GM23338 (cell line): ENCODE results near the gene C16orf95. TPM values are rescaled to one million over a fixed set of nuclear protein-coding genes. Genes with fewer than 3 reads are reported as not detected.

Experiments
- ATAC-seq: fragments of 200-7000 bp; cut with Tn5 transposase; 3 replicates; pipeline ENCODE4 v1.9.1; 2020
- DNase-seq: peaks from one replicate; pipeline ENCODE4 v3.0.0-alpha.2; 2015; ENCODE audit warnings: low spot score
- H2AFZ ChIP-seq: fragments of 200-600 bp; sonication (generic); 2 replicates; pipeline ENCODE4 v1.8.0; 2016; ENCODE audit warnings: antibody characterized with exemption, mild to moderate bottlenecking, moderate library complexity
- H3F3A ChIP-seq: fragments of 200-600 bp; sonication (generic); replicated peaks from 2 replicates; pipeline ENCODE4 v1.8.0; 2017; ENCODE audit warnings: antibody characterized with exemption, mixed run types, low read depth
- H3K27ac ChIP-seq: fragments of 200-600 bp; sonication (generic); 2 replicates; pipeline ENCODE4 v1.6.1; 2016; ENCODE audit warnings: low read depth
- H3K27me3 ChIP-seq: fragments of 200-600 bp; sonication (generic); 2 replicates; pipeline ENCODE4 v1.8.0; 2016; ENCODE audit warnings: mild to moderate bottlenecking, mixed run types, moderate library complexity; ENCODE audit not compliant: insufficient read depth
- H3K36me3 ChIP-seq: fragments of 200-600 bp; sonication (generic); 2 replicates; pipeline ENCODE4 v1.8.0; 2016; ENCODE audit warnings: mild to moderate bottlenecking; ENCODE audit not compliant: insufficient read depth
- H3K4me1 ChIP-seq: fragments of 200-600 bp; sonication (generic); 2 replicates; pipeline ENCODE4 v1.8.0; 2016; ENCODE audit warnings: mild to moderate bottlenecking, moderate library complexity; ENCODE audit not compliant: insufficient read depth
- H3K4me2 ChIP-seq: fragments of 200-600 bp; sonication (generic); 2 replicates; pipeline ENCODE4 v1.7.1; 2017; ENCODE audit warnings: mixed run types
- H3K4me3 ChIP-seq: fragments of 200-600 bp; sonication (generic); 2 replicates; pipeline ENCODE4 v1.6.1; 2016; ENCODE audit warnings: mixed run types
- H3K79me2 ChIP-seq: fragments of 200-600 bp; sonication (generic); replicated peaks from 2 replicates; pipeline ENCODE4 v1.8.0; 2017; ENCODE audit warnings: mild to moderate bottlenecking; ENCODE audit not compliant: insufficient read depth
- H3K9me2 ChIP-seq: fragments of 200-600 bp; sonication (generic); 2 replicates; pipeline ENCODE4 v1.8.0; 2017; ENCODE audit not compliant: insufficient read depth
- H4K20me1 ChIP-seq: fragments of 200-600 bp; sonication (generic); replicated peaks from 2 replicates; pipeline ENCODE4 v1.8.0; 2017; ENCODE audit warnings: mild to moderate bottlenecking; ENCODE audit not compliant: insufficient read depth
- H3K27ac Mint-ChIP-seq: 2 replicates; pipeline ENCODE4 v1.8.0; 2020; ENCODE audit warnings: inconsistent platforms, mild to moderate bottlenecking, moderate library complexity, mixed read lengths
- H3K27me3 Mint-ChIP-seq: 3 replicates; pipeline ENCODE4 v1.8.0; 2022; ENCODE audit warnings: low read depth, mild to moderate bottlenecking, moderate library complexity, mixed read lengths, inconsistent platforms; ENCODE audit not compliant: insufficient read depth, poor library complexity
- H3K36me3 Mint-ChIP-seq: 3 replicates; pipeline ENCODE4 v1.8.0; 2021; ENCODE audit warnings: low read depth, mild to moderate bottlenecking, inconsistent platforms, moderate library complexity, mixed read lengths
- H3K4me1 Mint-ChIP-seq: 3 replicates; pipeline ENCODE4 v1.8.0; 2020; ENCODE audit warnings: mild to moderate bottlenecking, inconsistent platforms, mixed read lengths
- H3K4me3 Mint-ChIP-seq: 3 replicates; pipeline ENCODE4 v1.8.0; 2021; ENCODE audit warnings: moderate library complexity, mild to moderate bottlenecking, inconsistent platforms, mixed read lengths
- H3K9me3 Mint-ChIP-seq: 3 replicates; pipeline ENCODE4 v1.8.0; 2020; ENCODE audit warnings: moderate library complexity, mild to moderate bottlenecking, inconsistent platforms, mixed read lengths
- CREB1 ChIP-seq: fragments of 250-450 bp; sonication (Bioruptor Pico); IDR thresholded peaks from 2 replicates; pipeline ENCODE4 v1.5.0; 2020; ENCODE audit warnings: low read depth, mild to moderate bottlenecking, moderate library complexity
- EZH2 ChIP-seq: fragments of 200-600 bp; sonication (generic); IDR thresholded peaks from one replicate; pipeline ENCODE4 v1.8.0; 2017; ENCODE audit warnings: antibody characterized with exemption, mild to moderate bottlenecking, low read depth; ENCODE audit not compliant: unreplicated experiment
- EZH2phosphoT487 ChIP-seq: fragments of 200-600 bp; sonication (generic); IDR thresholded peaks from one replicate; pipeline ENCODE4 v1.8.1; 2018; ENCODE audit warnings: antibody characterized with exemption; ENCODE audit not compliant: unreplicated experiment
- JUNB ChIP-seq: IDR thresholded peaks from one replicate; pipeline ENCODE4 v1.6.1; 2016; ENCODE audit warnings: antibody characterized with exemption; ENCODE audit not compliant: unreplicated experiment
- NANOG ChIP-seq: IDR thresholded peaks from 2 replicates; pipeline ENCODE4 v1.6.1; 2016; ENCODE audit warnings: antibody characterized with exemption, borderline replicate concordance
- POLR2AphosphoS5 ChIP-seq: IDR thresholded peaks from 2 replicates; pipeline ENCODE4 v1.6.1; 2016; ENCODE audit warnings: antibody characterized with exemption, low read depth
- STAT1 ChIP-seq: IDR thresholded peaks from one replicate; pipeline ENCODE4 v1.6.1; 2016; ENCODE audit warnings: antibody characterized with exemption; ENCODE audit not compliant: unreplicated experiment
- ZNF114 ChIP-seq: fragments of 250-450 bp; sonication (Bioruptor Pico); IDR thresholded peaks from 2 replicates; pipeline ENCODE4 v1.5.0; 2020; ENCODE audit warnings: mild to moderate bottlenecking, moderate library complexity
- ZNF462 ChIP-seq: fragments of 250-450 bp; sonication (Bioruptor Pico); IDR thresholded peaks from 2 replicates; pipeline ENCODE4 v1.5.0; 2020; ENCODE audit warnings: mild to moderate bottlenecking, moderate library complexity
- long read RNA-seq: library from polyadenylated mRNA; unstranded; transcript quantifications from one replicate; pipeline ENCODE4 v2.0.0, GENCODE V29; 2020; ENCODE audit not compliant: unreplicated experiment
- polyA plus RNA-seq: library from polyadenylated mRNA; unstranded; fragments of >200 nt; fragmentation: Nextera tagmentation; extraction: Ambion mirVana; gene quantifications from 2 replicates; pipeline ENCODE4 v1.2.1, GENCODE V29; 2016
- total RNA-seq: library from RNA; depleted of rRNA; stranded (reverse); fragments of >200 nt; shearing (Covaris generic); gene quantifications from 2 replicates; pipeline ENCODE4 v1.2.3, GENCODE V29; 2014; rRNA removed
- TF ChIP-seq, protein P1 (sequence below), 2 experiments: fragments of 200-600 bp in 1 of 2; sonication (generic) in 1 of 2; conservative IDR thresholded peaks; 2 replicates each; pipeline versions ENCODE4 v1.5.1 to v1.6.1; 2016 to 2017; ENCODE audit warnings: antibody characterized with exemption in 2 of 2, low read depth in 2 of 2, mild to moderate bottlenecking in 2 of 2, moderate library complexity in 1 of 2
- TF ChIP-seq, protein P2 (sequence below): IDR thresholded peaks from 2 replicates; pipeline ENCODE4 v1.6.1; 2016; ENCODE audit warnings: antibody characterized with exemption
- TF ChIP-seq, protein P3 (sequence below): IDR thresholded peaks from one replicate; pipeline ENCODE4 v1.6.1; 2018; ENCODE audit warnings: antibody characterized with exemption; ENCODE audit not compliant: unreplicated experiment

Gene C16orf95, protein sequence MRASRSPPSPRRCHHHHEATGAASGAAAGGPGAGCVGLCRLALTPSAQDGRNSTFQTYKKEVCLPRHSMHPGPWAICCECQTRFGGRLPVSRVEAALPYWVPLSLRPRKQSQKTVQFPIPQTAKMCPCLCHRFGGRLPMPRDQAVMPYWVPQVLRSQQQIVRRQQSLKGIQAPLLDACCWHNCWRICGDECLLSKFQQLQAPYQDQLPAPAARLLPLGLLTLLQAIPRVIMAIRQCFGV
- total RNA-seq, result 1.2 and 1.9 TPM in 2 replicates
- 2.5 and 3.9 TPM in 2 replicates for polyA plus RNA-seq
- long read RNA-seq, partial matches to known transcripts, result 0 of 3 reads
- long read RNA-seq, other reads (novel, unspliced or antisense), result 1 of 3 reads

GRCh38 chr16:87316923-87317749 lies at the start of gene C16orf95:
Gene C16orf95, minus strand, starts transcription at chr16:87317392. Its CDS starts 150 bp downstream, at chr16:87317242.
- peak within 1 kb of the TSS; percentile 96 for H3K4me3 Mint-ChIP-seq
- peaks cover 6% of the 10 kb centered on the region for H3K4me1 Mint-ChIP-seq
- H3K9me3 Mint-ChIP-seq, result peaks cover 5% of the 10 kb centered on the region
- H3K4me3 ChIP-seq, result peak within 1 kb of the TSS; percentile 95
- H3K9me2 ChIP-seq, result peaks cover 4% of the 10 kb centered on the region; the same call in 1 of the 2 replicates
- peaks cover 13% of the 10 kb centered on the region for H3K79me2 ChIP-seq
- ATAC-seq (peak; percentile 97), DNase-seq (peak; percentile 98)
- peak within 1 kb of the TSS; percentile 91 for H3K4me2 ChIP-seq
- peaks cover 4% of the 10 kb centered on the region; the same call in 1 of the 3 replicates for H3K36me3 Mint-ChIP-seq
- peak within 1 kb of the TSS; percentile 93 for H2AFZ ChIP-seq
- peak within 1 kb of the TSS; percentile 92 for H3K27ac ChIP-seq
- H3K27me3 ChIP-seq, result no peaks in the 10 kb centered on the region
- H3K36me3 ChIP-seq, result no peaks in the 10 kb centered on the region
- H3K4me1 ChIP-seq, result 0 out of 2 replicates have a peak, but pooled peaks cover 8% of the 10 kb centered on the region
- H4K20me1 ChIP-seq, result no peaks in the 10 kb centered on the region
- peaks cover 8% of the 10 kb centered on the region for H3F3A ChIP-seq
- peaks cover 8% of the 10 kb centered on the region for H3K27me3 Mint-ChIP-seq
- peak within 1 kb of the TSS; percentile 98 for H3K27ac Mint-ChIP-seq
- TF ChIP-seq JUNB (no peak), ZNF114 (no peak), POLR2AphosphoS5 (peak; percentile 94), ZNF462 (no peak), CREB1 (peak; percentile 61), NANOG (no peak), STAT1 (no peak), EZH2phosphoT487 (no peak), EZH2 (no peak)
- TF ChIP-seq, protein P1, sequence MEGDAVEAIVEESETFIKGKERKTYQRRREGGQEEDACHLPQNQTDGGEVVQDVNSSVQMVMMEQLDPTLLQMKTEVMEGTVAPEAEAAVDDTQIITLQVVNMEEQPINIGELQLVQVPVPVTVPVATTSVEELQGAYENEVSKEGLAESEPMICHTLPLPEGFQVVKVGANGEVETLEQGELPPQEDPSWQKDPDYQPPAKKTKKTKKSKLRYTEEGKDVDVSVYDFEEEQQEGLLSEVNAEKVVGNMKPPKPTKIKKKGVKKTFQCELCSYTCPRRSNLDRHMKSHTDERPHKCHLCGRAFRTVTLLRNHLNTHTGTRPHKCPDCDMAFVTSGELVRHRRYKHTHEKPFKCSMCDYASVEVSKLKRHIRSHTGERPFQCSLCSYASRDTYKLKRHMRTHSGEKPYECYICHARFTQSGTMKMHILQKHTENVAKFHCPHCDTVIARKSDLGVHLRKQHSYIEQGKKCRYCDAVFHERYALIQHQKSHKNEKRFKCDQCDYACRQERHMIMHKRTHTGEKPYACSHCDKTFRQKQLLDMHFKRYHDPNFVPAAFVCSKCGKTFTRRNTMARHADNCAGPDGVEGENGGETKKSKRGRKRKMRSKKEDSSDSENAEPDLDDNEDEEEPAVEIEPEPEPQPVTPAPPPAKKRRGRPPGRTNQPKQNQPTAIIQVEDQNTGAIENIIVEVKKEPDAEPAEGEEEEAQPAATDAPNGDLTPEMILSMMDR (conservative IDR thresholded peaks at IDR 0.05; ENCODE audit: low read depth in 2 of 2), result peak; percentile 50 to 68
- TF ChIP-seq, protein P2, sequence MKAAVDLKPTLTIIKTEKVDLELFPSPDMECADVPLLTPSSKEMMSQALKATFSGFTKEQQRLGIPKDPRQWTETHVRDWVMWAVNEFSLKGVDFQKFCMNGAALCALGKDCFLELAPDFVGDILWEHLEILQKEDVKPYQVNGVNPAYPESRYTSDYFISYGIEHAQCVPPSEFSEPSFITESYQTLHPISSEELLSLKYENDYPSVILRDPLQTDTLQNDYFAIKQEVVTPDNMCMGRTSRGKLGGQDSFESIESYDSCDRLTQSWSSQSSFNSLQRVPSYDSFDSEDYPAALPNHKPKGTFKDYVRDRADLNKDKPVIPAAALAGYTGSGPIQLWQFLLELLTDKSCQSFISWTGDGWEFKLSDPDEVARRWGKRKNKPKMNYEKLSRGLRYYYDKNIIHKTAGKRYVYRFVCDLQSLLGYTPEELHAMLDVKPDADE, result no peak; the same call in 1 of the 2 replicates
- TF ChIP-seq, protein P3, sequence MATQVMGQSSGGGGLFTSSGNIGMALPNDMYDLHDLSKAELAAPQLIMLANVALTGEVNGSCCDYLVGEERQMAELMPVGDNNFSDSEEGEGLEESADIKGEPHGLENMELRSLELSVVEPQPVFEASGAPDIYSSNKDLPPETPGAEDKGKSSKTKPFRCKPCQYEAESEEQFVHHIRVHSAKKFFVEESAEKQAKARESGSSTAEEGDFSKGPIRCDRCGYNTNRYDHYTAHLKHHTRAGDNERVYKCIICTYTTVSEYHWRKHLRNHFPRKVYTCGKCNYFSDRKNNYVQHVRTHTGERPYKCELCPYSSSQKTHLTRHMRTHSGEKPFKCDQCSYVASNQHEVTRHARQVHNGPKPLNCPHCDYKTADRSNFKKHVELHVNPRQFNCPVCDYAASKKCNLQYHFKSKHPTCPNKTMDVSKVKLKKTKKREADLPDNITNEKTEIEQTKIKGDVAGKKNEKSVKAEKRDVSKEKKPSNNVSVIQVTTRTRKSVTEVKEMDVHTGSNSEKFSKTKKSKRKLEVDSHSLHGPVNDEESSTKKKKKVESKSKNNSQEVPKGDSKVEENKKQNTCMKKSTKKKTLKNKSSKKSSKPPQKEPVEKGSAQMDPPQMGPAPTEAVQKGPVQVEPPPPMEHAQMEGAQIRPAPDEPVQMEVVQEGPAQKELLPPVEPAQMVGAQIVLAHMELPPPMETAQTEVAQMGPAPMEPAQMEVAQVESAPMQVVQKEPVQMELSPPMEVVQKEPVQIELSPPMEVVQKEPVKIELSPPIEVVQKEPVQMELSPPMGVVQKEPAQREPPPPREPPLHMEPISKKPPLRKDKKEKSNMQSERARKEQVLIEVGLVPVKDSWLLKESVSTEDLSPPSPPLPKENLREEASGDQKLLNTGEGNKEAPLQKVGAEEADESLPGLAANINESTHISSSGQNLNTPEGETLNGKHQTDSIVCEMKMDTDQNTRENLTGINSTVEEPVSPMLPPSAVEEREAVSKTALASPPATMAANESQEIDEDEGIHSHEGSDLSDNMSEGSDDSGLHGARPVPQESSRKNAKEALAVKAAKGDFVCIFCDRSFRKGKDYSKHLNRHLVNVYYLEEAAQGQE, result no peak
